ENCODE results near the gene KCTD10. TPM values are rescaled to one million over a fixed set of nuclear protein-coding genes. Genes with fewer than 3 reads are reported as not detected.
"Not testable (repeated sequence)": the region's sequence is repeated elsewhere in the genome, so short reads cannot be mapped to it uniquely, and the experiment has no call there.

The KCTD10 gene
- total RNA-seq, 1 experiment from 2014 or later = 54.5 TPM

GRCh38 chr12:109432431-109432830 is 44.7 kb downstream of the KCTD10 start:
- Histone ChIP-seq H3K4me3 (ENCODE audit: low read depth, low read length, poor library complexity, severe bottlenecking) (no peak overlapping the region), H3K36me3 (ENCODE audit: insufficient read depth, low read length, poor library complexity, severe bottlenecking) (no peaks in the 10 kb centered on the region), H3K27me3 (replicated peaks; ENCODE audit: insufficient read depth, low read depth, low read length, poor library complexity) (no peaks in the 10 kb centered on the region), H3K9me3 (ENCODE audit: low read depth, low read length, poor library complexity, severe bottlenecking) (no peaks in the 10 kb centered on the region), H3K27ac (ENCODE audit: low read depth, low read length, poor library complexity, severe bottlenecking) (no peak overlapping the region), H3K4me1 (ENCODE audit: insufficient read depth, low read length, poor library complexity, severe bottlenecking) (no peaks in the 10 kb centered on the region)
- intact Hi-C loops (cut with micrococcal nuclease; ENCODE audit: unreplicated experiment) = loop anchor here (2.0 to 5.0 kb wide), 2 partner anchors 45 to 342 kb away; partner anchors contain the start of genes KCTD10 and UBE3B
- POLR2A ChIA-PET (ENCODE audit: low non-redundant PET) = no interaction called here
- no TSS peak for BruUV-seq (replicated peaks)
- no peak for TF ChIP-seq EZH2 (IDR thresholded peaks at IDR 0.05; ENCODE audit: borderline replicate concordance, low read depth, low read length, poor library complexity, severe bottlenecking)
- no peak for TF ChIP-seq CTCF (conservative IDR thresholded peaks at IDR 0.05; ENCODE audit: low read depth, low read length)
- no peak for DNase-seq (ENCODE audit: low spot score)
- CTCF ChIA-PET = interaction anchor here (0.5 to 1.4 kb wide), 4 partner anchors 11 to 343 kb away, joined by 3 to 12 read pairs (median 4); no protein-coding TSS in a partner anchor

GRCh38 chr12:109430244-109430643 is 46.9 kb downstream of the KCTD10 start:
- intact Hi-C loops (cut with micrococcal nuclease; ENCODE audit: unreplicated experiment) = loop anchor here (5.0 kb wide), 1 partner anchor 47 kb away; the partner anchor contains the start of genes KCTD10 and UBE3B
- no peak for DNase-seq (ENCODE audit: low spot score)
- POLR2A ChIA-PET (ENCODE audit: low non-redundant PET) = no interaction called here
- no peaks in the 10 kb centered on the region for H3K36me3 ChIP-seq (ENCODE audit: insufficient read depth, low read length, poor library complexity, severe bottlenecking)
- H3K4me1 ChIP-seq (ENCODE audit: insufficient read depth, low read length, poor library complexity, severe bottlenecking) = no peaks in the 10 kb centered on the region
- H3K27ac ChIP-seq (ENCODE audit: low read depth, low read length, poor library complexity, severe bottlenecking) = no peak overlapping the region
- no peaks in the 10 kb centered on the region for H3K27me3 ChIP-seq (replicated peaks; ENCODE audit: insufficient read depth, low read depth, low read length, poor library complexity)
- no TSS peak for BruUV-seq (replicated peaks)
- H3K9me3 ChIP-seq (ENCODE audit: low read depth, low read length, poor library complexity, severe bottlenecking) = no peaks in the 10 kb centered on the region
- TF ChIP-seq CTCF (conservative IDR thresholded peaks at IDR 0.05; ENCODE audit: low read depth, low read length) = no peak
- no peak for TF ChIP-seq EZH2 (IDR thresholded peaks at IDR 0.05; ENCODE audit: borderline replicate concordance, low read depth, low read length, poor library complexity, severe bottlenecking)
- CTCF ChIA-PET = no interaction called here
- no peak overlapping the region for H3K4me3 ChIP-seq (ENCODE audit: low read depth, low read length, poor library complexity, severe bottlenecking)

GRCh38 chr12:109428804-109429203 is 48.3 kb downstream of the KCTD10 start:
- intact Hi-C loops (cut with micrococcal nuclease; ENCODE audit: unreplicated experiment); H3K4me1 ChIP-seq (ENCODE audit: insufficient read depth, low read length, poor library complexity, severe bottlenecking); H3K36me3 ChIP-seq (ENCODE audit: insufficient read depth, low read length, poor library complexity, severe bottlenecking); H3K9me3 ChIP-seq (ENCODE audit: low read depth, low read length, poor library complexity, severe bottlenecking); CTCF ChIA-PET; BruUV-seq (replicated peaks); DNase-seq (ENCODE audit: low spot score); H3K27me3 ChIP-seq (replicated peaks; ENCODE audit: insufficient read depth, low read depth, low read length, poor library complexity); H3K27ac ChIP-seq (ENCODE audit: low read depth, low read length, poor library complexity, severe bottlenecking); H3K4me3 ChIP-seq (ENCODE audit: low read depth, low read length, poor library complexity, severe bottlenecking): not testable (repeated sequence)
- POLR2A ChIA-PET (ENCODE audit: low non-redundant PET) = interaction anchor here (0.5 kb wide), 1 partner anchor 374 kb away, joined by 4 read pairs; no protein-coding TSS in a partner anchor

- H3K9me3 ChIP-seq (ENCODE audit: low read depth, low read length, poor library complexity, severe bottlenecking) = no peaks in the 10 kb centered on the region
- DNase-seq (ENCODE audit: low spot score) = peak; percentile 84
- ChIA-PET POLR2A (ENCODE audit: low non-redundant PET) (interaction anchor here (0.5 kb wide), 2 partner anchors 127 to 374 kb away, joined by 4 read pairs; no protein-coding TSS in a partner anchor), CTCF (interaction anchor here (0.5 to 1.5 kb wide), 16 partner anchors 9 to 417 kb away, joined by 3 to 10 read pairs (median 3); partner anchors contain the start of gene MVK)
- H3K27me3 ChIP-seq (replicated peaks; ENCODE audit: insufficient read depth, low read depth, low read length, poor library complexity) = no peaks in the 10 kb centered on the region
- intact Hi-C loops (cut with micrococcal nuclease; ENCODE audit: unreplicated experiment) = no loop called here
- H3K4me3 ChIP-seq (ENCODE audit: low read depth, low read length, poor library complexity, severe bottlenecking) = no peak overlapping the region
- no peaks in the 10 kb centered on the region for H3K4me1 ChIP-seq (ENCODE audit: insufficient read depth, low read length, poor library complexity, severe bottlenecking)
- H3K27ac ChIP-seq (ENCODE audit: low read depth, low read length, poor library complexity, severe bottlenecking) = no peak overlapping the region
- no peaks in the 10 kb centered on the region for H3K36me3 ChIP-seq (ENCODE audit: insufficient read depth, low read length, poor library complexity, severe bottlenecking)
- no TSS peak for BruUV-seq (replicated peaks)
- TF ChIP-seq EZH2 (IDR thresholded peaks at IDR 0.05; ENCODE audit: borderline replicate concordance, low read depth, low read length, poor library complexity, severe bottlenecking) (no peak), CTCF (conservative IDR thresholded peaks at IDR 0.05; ENCODE audit: low read depth, low read length) (peak; percentile 99)
Measured at GRCh38 chr12:109428037-109428629, 49.0 kb downstream of the KCTD10 start.

Measured in A673 (cell line).